ENCODE data around the gene PFDN5. TPM values are rescaled to one million over a fixed set of nuclear protein-coding genes. Genes with fewer than 3 reads are reported as not detected.

PFDN5 gene
- total RNA-seq, 4 donors from 2014 or later: 522 to 562 (median 543) TPM

DNA sequence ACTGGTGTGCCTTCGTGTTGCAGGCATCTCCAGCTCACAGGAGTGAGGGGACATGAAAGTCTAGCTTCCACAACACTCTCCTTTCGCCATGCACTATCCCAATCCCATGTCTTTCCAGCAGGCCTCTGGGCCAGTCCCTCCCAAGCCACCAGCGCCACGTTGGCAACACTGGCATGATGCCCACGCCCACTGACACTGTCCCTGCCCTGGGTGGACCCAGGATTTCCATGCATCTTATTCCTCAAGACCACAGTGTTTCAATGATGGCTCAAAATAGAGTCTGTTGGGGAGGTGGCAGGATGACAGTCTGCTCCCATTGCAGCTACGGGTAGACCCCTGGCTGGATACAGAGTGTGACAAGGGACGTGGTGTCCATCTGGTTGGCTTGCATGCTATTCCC is 38.5 kb downstream of the PFDN5 start:
- H3K4me3 ChIP-seq (ENCODE audit: low read depth, poor library complexity, severe bottlenecking): no peak overlapping the region
- no peak for TF ChIP-seq POLR2A (IDR thresholded peaks at IDR 0.05)
- TF ChIP-seq, protein P1, sequence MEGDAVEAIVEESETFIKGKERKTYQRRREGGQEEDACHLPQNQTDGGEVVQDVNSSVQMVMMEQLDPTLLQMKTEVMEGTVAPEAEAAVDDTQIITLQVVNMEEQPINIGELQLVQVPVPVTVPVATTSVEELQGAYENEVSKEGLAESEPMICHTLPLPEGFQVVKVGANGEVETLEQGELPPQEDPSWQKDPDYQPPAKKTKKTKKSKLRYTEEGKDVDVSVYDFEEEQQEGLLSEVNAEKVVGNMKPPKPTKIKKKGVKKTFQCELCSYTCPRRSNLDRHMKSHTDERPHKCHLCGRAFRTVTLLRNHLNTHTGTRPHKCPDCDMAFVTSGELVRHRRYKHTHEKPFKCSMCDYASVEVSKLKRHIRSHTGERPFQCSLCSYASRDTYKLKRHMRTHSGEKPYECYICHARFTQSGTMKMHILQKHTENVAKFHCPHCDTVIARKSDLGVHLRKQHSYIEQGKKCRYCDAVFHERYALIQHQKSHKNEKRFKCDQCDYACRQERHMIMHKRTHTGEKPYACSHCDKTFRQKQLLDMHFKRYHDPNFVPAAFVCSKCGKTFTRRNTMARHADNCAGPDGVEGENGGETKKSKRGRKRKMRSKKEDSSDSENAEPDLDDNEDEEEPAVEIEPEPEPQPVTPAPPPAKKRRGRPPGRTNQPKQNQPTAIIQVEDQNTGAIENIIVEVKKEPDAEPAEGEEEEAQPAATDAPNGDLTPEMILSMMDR (IDR thresholded peaks at IDR 0.05): no peak
- WGBS, 2 donors: 63 to 64% methylated on average over 7 of the region's 7 CpGs
- no peak for DNase-seq (ENCODE audit: low spot score in 2 of 2)
- intact Hi-C loops (cut with DNase I; ENCODE audit: low total_unique reads): no loop called here

GRCh38 chr12:53334822-53335221 is 39.5 kb downstream of the PFDN5 start:
- no peak for DNase-seq (ENCODE audit: low spot score in 2 of 2)
- no peak overlapping the region for H3K4me3 ChIP-seq (ENCODE audit: low read depth, poor library complexity, severe bottlenecking)
- TF ChIP-seq, protein P1 (IDR thresholded peaks at IDR 0.05): no peak
- TF ChIP-seq POLR2A (IDR thresholded peaks at IDR 0.05): no peak
- WGBS, 2 donors: 88 to 95% methylated on average over 8 of the region's 8 CpGs
- intact Hi-C loops (cut with DNase I; ENCODE audit: low total_unique reads): no loop called here

GRCh38 chr12:53336181-53336681 is 40.9 kb downstream of the PFDN5 start, which contains the start of gene SP7:
SP7 (minus strand) TSS chr12:53336354; CDS start chr12:53335646, 708 bp downstream.
- intact Hi-C loops (cut with DNase I; ENCODE audit: low total_unique reads): no loop called here
- TF ChIP-seq, protein P1 (IDR thresholded peaks at IDR 0.05): no peak
- no peak for TF ChIP-seq POLR2A (IDR thresholded peaks at IDR 0.05)
- DNase-seq (ENCODE audit: low spot score in 2 of 2): no peak
- 51 to 55% methylated on average over 14 of the region's 15 CpGs for whole genome bisulfite sequencing, 2 donors
- no peak within 1 kb of the TSS for H3K4me3 ChIP-seq (ENCODE audit: low read depth, poor library complexity, severe bottlenecking)

GRCh38 chr12:53338017-53338416 is 42.7 kb downstream of the PFDN5 start:
- 34 to 38% methylated on average over 11 of the region's 11 CpGs for WGBS, 2 donors
- DNase-seq (ENCODE audit: low spot score in 2 of 2): no peak
- no peak for TF ChIP-seq POLR2A (IDR thresholded peaks at IDR 0.05)
- TF ChIP-seq, protein P1 (IDR thresholded peaks at IDR 0.05): no peak
- H3K4me3 ChIP-seq (ENCODE audit: low read depth, poor library complexity, severe bottlenecking): no peak overlapping the region
- intact Hi-C loops (cut with DNase I; ENCODE audit: low total_unique reads): no loop called here

DNA sequence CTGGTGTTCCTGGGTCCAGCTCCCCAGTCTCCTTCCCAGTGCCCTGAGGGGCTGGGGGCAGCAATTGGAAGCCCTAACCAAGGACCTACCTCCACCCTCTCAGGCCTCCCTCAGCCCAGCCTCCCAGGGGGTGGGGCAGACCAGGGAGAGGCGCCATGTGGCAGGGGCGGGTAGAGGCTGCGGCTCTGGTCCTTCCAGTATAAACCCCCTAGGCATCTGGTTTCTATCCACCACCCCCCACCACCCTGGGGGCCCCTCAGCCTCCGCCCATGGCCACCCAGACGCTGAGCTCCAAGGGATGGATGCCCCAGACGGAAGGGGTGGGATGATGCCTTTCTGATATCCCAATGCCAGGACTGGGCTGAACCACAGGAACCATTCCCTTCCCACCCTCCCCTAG is 43.6 kb downstream of the PFDN5 start:
- DNase-seq (ENCODE audit: low spot score in 2 of 2): no peak
- WGBS, 2 donors: 35 to 53% methylated on average over 6 of the region's 6 CpGs
- TF ChIP-seq, protein P1 (IDR thresholded peaks at IDR 0.05): no peak
- TF ChIP-seq POLR2A (IDR thresholded peaks at IDR 0.05): no peak
- intact Hi-C loops (cut with DNase I; ENCODE audit: low total_unique reads): no loop called here
- H3K4me3 ChIP-seq (ENCODE audit: low read depth, poor library complexity, severe bottlenecking): no peak overlapping the region

- intact Hi-C loops (cut with DNase I; ENCODE audit: low total_unique reads): no loop called here
- H3K4me3 ChIP-seq (ENCODE audit: low read depth, poor library complexity, severe bottlenecking): no peak overlapping the region
- 86 to 92% methylated on average over 9 of the region's 9 CpGs for WGBS, 2 donors
- DNase-seq (ENCODE audit: low spot score in 2 of 2): no peak
- no peak for TF ChIP-seq POLR2A (IDR thresholded peaks at IDR 0.05)
- TF ChIP-seq, protein P1 (IDR thresholded peaks at IDR 0.05): no peak
Observed at GRCh38 chr12:53340398-53340797, 45.1 kb downstream of the PFDN5 start.
